ENCODE data around the gene TM9SF1. TPM values are rescaled to one million over a fixed set of nuclear protein-coding genes. Genes with fewer than 3 reads are reported as not detected.
A peak's percentile ranks its signal among the peaks of the same experiment; 100 is the strongest.

TM9SF1 gene
- total and polyA plus RNA-seq, 2 of the 13 experiments (the other 11 are each of a cell fraction or from before 2014, with no cell fraction given): 83.2 to 110 TPM

GRCh38 chr14:24141097-24141880 is 54.0 kb downstream of the TM9SF1 start, which contains the start of gene EMC9 (continued):
- TF ChIP-seq HNRNPK (IDR thresholded peaks at IDR 0.05; ENCODE audit: low read depth, low read length, poor library complexity, severe bottlenecking) (peak; percentile 19), SP2 (CRISPR knock-in tag; IDR thresholded peaks at IDR 0.05) (no peak), KDM3A (CRISPR knock-in tag; IDR thresholded peaks at IDR 0.05; ENCODE audit: low read depth) (peak; percentile 91), TBP (CRISPR knock-in tag; IDR thresholded peaks at IDR 0.05) (no peak), HMGXB3 (CRISPR knock-in tag; IDR thresholded peaks at IDR 0.05; ENCODE audit: borderline replicate concordance) (no peak), KDM5A (IDR thresholded peaks at IDR 0.05; ENCODE audit: borderline replicate concordance, low read length) (peak; percentile 90), RORA (CRISPR knock-in tag; IDR thresholded peaks at IDR 0.05) (no peak), ZNF234 (CRISPR knock-in tag; conservative IDR thresholded peaks at IDR 0.05) (no peak), SNAPC2 (CRISPR knock-in tag; IDR thresholded peaks at IDR 0.05) (peak; percentile 45; the same call in 1 of the 2 replicates), E2F1 (CRISPR knock-in tag; IDR thresholded peaks at IDR 0.05) (peak; percentile 94), POGZ (CRISPR knock-in tag; IDR thresholded peaks at IDR 0.05) (peak; percentile 80; the same call in 1 of the 2 replicates), DR1 (CRISPR knock-in tag; IDR thresholded peaks at IDR 0.05) (no peak; the same call in 1 of the 2 replicates), HMGA1 (CRISPR knock-in tag; conservative IDR thresholded peaks at IDR 0.05) (no peak), ZNF235 (CRISPR knock-in tag; IDR thresholded peaks at IDR 0.05; ENCODE audit: borderline replicate concordance) (peak; percentile 99), ZNF782 (CRISPR knock-in tag; IDR thresholded peaks at IDR 0.05; ENCODE audit: borderline replicate concordance) (peak; percentile 99), HCFC1 (IDR thresholded peaks at IDR 0.05; ENCODE audit: low read depth, low read length) (peak; percentile 5; the same call in 1 of the 2 replicates)
- TF ChIP-seq, protein P1, sequence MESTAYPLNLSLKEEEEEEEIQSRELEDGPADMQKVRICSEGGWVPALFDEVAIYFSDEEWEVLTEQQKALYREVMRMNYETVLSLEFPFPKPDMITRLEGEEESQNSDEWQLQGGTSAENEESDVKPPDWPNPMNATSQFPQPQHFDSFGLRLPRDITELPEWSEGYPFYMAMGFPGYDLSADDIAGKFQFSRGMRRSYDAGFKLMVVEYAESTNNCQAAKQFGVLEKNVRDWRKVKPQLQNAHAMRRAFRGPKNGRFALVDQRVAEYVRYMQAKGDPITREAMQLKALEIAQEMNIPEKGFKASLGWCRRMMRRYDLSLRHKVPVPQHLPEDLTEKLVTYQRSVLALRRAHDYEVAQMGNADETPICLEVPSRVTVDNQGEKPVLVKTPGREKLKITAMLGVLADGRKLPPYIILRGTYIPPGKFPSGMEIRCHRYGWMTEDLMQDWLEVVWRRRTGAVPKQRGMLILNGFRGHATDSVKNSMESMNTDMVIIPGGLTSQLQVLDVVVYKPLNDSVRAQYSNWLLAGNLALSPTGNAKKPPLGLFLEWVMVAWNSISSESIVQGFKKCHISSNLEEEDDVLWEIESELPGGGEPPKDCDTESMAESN (CRISPR knock-in tag; conservative IDR thresholded peaks at IDR 0.05): peak; percentile 99
- TF ChIP-seq, protein P2, sequence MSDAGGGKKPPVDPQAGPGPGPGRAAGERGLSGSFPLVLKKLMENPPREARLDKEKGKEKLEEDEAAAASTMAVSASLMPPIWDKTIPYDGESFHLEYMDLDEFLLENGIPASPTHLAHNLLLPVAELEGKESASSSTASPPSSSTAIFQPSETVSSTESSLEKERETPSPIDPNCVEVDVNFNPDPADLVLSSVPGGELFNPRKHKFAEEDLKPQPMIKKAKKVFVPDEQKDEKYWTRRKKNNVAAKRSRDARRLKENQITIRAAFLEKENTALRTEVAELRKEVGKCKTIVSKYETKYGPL (CRISPR knock-in tag; IDR thresholded peaks at IDR 0.05): peak; percentile 51; the same call in 1 of the 2 replicates
